ENCODE measurements around the gene APOBEC4.

Gene APOBEC4

GRCh38 chr1:183652547-183653461 lies at the start of gene APOBEC4:
Gene APOBEC4, minus strand, starts transcription at chr1:183653316. Its CDS starts 4,535 bp downstream, at chr1:183648781.
- H3K27ac Mint-ChIP-seq = peak within 1 kb of the TSS; percentile 91
- H3K4me1 Mint-ChIP-seq = peaks cover 41% of the 10 kb centered on the region
- peak within 1 kb of the TSS; percentile 43 for H3K4me3 Mint-ChIP-seq
- no peaks in the 10 kb centered on the region for H3K36me3 Mint-ChIP-seq
- no peaks in the 10 kb centered on the region for H3K9me3 Mint-ChIP-seq
- H3K27me3 Mint-ChIP-seq = no peaks in the 10 kb centered on the region

- no peak overlapping the region for H3K27ac Mint-ChIP-seq
- H3K4me1 Mint-ChIP-seq = peaks cover 11% of the 10 kb centered on the region
- H3K9me3 Mint-ChIP-seq = no peaks in the 10 kb centered on the region
- no peak overlapping the region for H3K4me3 Mint-ChIP-seq
- peaks cover 4% of the 10 kb centered on the region for H3K36me3 Mint-ChIP-seq
- H3K27me3 Mint-ChIP-seq = no peaks in the 10 kb centered on the region
Observed at GRCh38 chr1:183702813-183703198, 49.7 kb upstream of the APOBEC4 start.

- Mint-ChIP-seq H3K36me3 (peaks cover 4% of the 10 kb centered on the region), H3K9me3 (no peaks in the 10 kb centered on the region), H3K27ac (no peak overlapping the region), H3K4me3 (no peak overlapping the region), H3K4me1 (peaks cover 13% of the 10 kb centered on the region), H3K27me3 (no peaks in the 10 kb centered on the region)
Observed at GRCh38 chr1:183702087-183702812, 49.1 kb upstream of the APOBEC4 start.

GRCh38 chr1:183699616-183700160 lies 46.6 kb upstream of the APOBEC4 start:
- Mint-ChIP-seq H3K9me3 (no peaks in the 10 kb centered on the region), H3K4me3 (no peak overlapping the region), H3K4me1 (peaks cover 13% of the 10 kb centered on the region), H3K27ac (no peak overlapping the region), H3K27me3 (no peaks in the 10 kb centered on the region), H3K36me3 (peaks cover 4% of the 10 kb centered on the region)

- Mint-ChIP-seq H3K27me3 (no peaks in the 10 kb centered on the region), H3K4me3 (no peak overlapping the region), H3K4me1 (peaks cover 16% of the 10 kb centered on the region), H3K36me3 (peaks cover 4% of the 10 kb centered on the region), H3K9me3 (no peaks in the 10 kb centered on the region), H3K27ac (no peak overlapping the region)
Observed at GRCh38 chr1:183697814-183698590, 44.9 kb upstream of the APOBEC4 start.

- H3K27ac Mint-ChIP-seq = no peak overlapping the region
- H3K4me1 Mint-ChIP-seq = peaks cover 16% of the 10 kb centered on the region
- H3K4me3 Mint-ChIP-seq = no peak overlapping the region
- H3K9me3 Mint-ChIP-seq = no peaks in the 10 kb centered on the region
- H3K27me3 Mint-ChIP-seq = no peaks in the 10 kb centered on the region
- H3K36me3 Mint-ChIP-seq = peaks cover 4% of the 10 kb centered on the region
Observed at GRCh38 chr1:183696981-183697380, 43.9 kb upstream of the APOBEC4 start.

GRCh38 chr1:183694755-183695154 lies 41.6 kb upstream of the APOBEC4 start:
- Mint-ChIP-seq H3K27me3 (no peaks in the 10 kb centered on the region), H3K4me1 (peaks cover 18% of the 10 kb centered on the region), H3K36me3 (peaks cover 1% of the 10 kb centered on the region), H3K4me3 (no peak overlapping the region), H3K9me3 (no peaks in the 10 kb centered on the region), H3K27ac (no peak overlapping the region)

- Mint-ChIP-seq H3K4me3 (no peak overlapping the region), H3K9me3 (no peaks in the 10 kb centered on the region), H3K4me1 (peaks cover 21% of the 10 kb centered on the region), H3K36me3 (peaks cover 1% of the 10 kb centered on the region), H3K27ac (no peak overlapping the region), H3K27me3 (no peaks in the 10 kb centered on the region)
Observed at GRCh38 chr1:183694066-183694465, 41.0 kb upstream of the APOBEC4 start.

GRCh38 chr1:183693521-183693920 lies 40.4 kb upstream of the APOBEC4 start:
- Mint-ChIP-seq H3K9me3 (no peaks in the 10 kb centered on the region), H3K4me3 (no peak overlapping the region), H3K27me3 (no peaks in the 10 kb centered on the region), H3K36me3 (no peaks in the 10 kb centered on the region), H3K27ac (no peak overlapping the region), H3K4me1 (peaks cover 17% of the 10 kb centered on the region)

GRCh38 chr1:183689762-183690204 lies 36.7 kb upstream of the APOBEC4 start:
- Mint-ChIP-seq H3K27me3 (no peaks in the 10 kb centered on the region), H3K4me1 (peaks cover 8% of the 10 kb centered on the region), H3K9me3 (no peaks in the 10 kb centered on the region), H3K36me3 (no peaks in the 10 kb centered on the region), H3K4me3 (no peak overlapping the region), H3K27ac (no peak overlapping the region)

- Mint-ChIP-seq H3K27me3 (no peaks in the 10 kb centered on the region), H3K36me3 (no peaks in the 10 kb centered on the region), H3K27ac (no peak overlapping the region), H3K9me3 (no peaks in the 10 kb centered on the region), H3K4me1 (peaks cover 8% of the 10 kb centered on the region), H3K4me3 (no peak overlapping the region)
Observed at GRCh38 chr1:183688341-183689060, 35.4 kb upstream of the APOBEC4 start.

- H3K27ac Mint-ChIP-seq = no peak overlapping the region
Observed at GRCh38 chr1:183687546-183688304, 34.6 kb upstream of the APOBEC4 start.

GRCh38 chr1:183686229-183686628 lies 33.1 kb upstream of the APOBEC4 start:
- no peaks in the 10 kb centered on the region for H3K36me3 Mint-ChIP-seq
- H3K9me3 Mint-ChIP-seq = no peaks in the 10 kb centered on the region
- H3K27me3 Mint-ChIP-seq = no peaks in the 10 kb centered on the region
- H3K27ac Mint-ChIP-seq = no peak overlapping the region
- H3K4me1 Mint-ChIP-seq = peaks cover 5% of the 10 kb centered on the region
- no peak overlapping the region for H3K4me3 Mint-ChIP-seq

More at GRCh38 chr1:183687546-183688304, 34.6 kb upstream of the APOBEC4 start:
- Mint-ChIP-seq H3K27me3 (no peaks in the 10 kb centered on the region), H3K4me3 (no peak overlapping the region), H3K9me3 (no peaks in the 10 kb centered on the region), H3K36me3 (no peaks in the 10 kb centered on the region), H3K4me1 (peaks cover 5% of the 10 kb centered on the region)

GRCh38 chr1:183685112-183685713 lies 32.1 kb upstream of the APOBEC4 start:
- no peaks in the 10 kb centered on the region for H3K9me3 Mint-ChIP-seq
- H3K27me3 Mint-ChIP-seq = no peaks in the 10 kb centered on the region
- no peak overlapping the region for H3K27ac Mint-ChIP-seq
- H3K4me1 Mint-ChIP-seq = peaks cover 5% of the 10 kb centered on the region
- H3K36me3 Mint-ChIP-seq = no peaks in the 10 kb centered on the region
- no peak overlapping the region for H3K4me3 Mint-ChIP-seq

Measured in activated naive CD4-positive, alpha-beta T cell treated with anti-CD3 and anti-CD28 coated beads, Interleukin-2, amount 50 U/mL, for 24 hours (primary cell).